ENCODE data around the gene WDR86. TPM values are rescaled to one million over a fixed set of nuclear protein-coding genes. Genes with fewer than 3 reads are reported as not detected.

The WDR86 gene
- total RNA-seq, 2 experiments from 2014 or later = 0.26 to 0.32 TPM

DNA sequence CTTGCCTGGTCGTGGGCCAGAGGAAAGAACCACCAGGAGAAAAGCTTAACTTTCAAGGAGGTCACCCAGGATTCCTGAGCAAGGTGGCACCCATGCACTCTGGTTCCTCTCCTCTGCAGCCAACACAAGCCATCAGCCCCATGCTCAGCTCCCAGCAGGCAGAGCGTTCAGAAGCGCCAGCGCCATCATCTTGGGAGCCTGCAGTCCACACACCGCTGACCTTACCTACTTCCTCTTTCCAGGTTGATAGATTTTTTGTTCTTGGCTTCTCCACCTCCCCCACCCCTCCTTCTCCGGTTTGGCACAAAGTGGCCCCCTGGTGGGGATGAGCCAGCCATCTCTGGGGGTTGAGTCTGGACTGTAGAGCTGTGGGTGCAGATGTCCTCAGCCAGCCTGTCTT lies 1.7 kb upstream of the WDR86 start:
- ChIA-PET CTCF (interaction anchor here (1.6 kb wide), 1 partner anchor 37 kb away, joined by 6 read pairs; no protein-coding TSS in a partner anchor), POLR2A (interaction anchor here (0.6 kb wide), 1 partner anchor 22 kb away, joined by 3 read pairs; no protein-coding TSS in a partner anchor)
- H3K4me1 Mint-ChIP-seq (ENCODE audit: low read depth) = peaks cover 10% of the 10 kb centered on the region
- H3K36me3 Mint-ChIP-seq (ENCODE audit: low read depth) = no peaks in the 10 kb centered on the region
- H3K27me3 Mint-ChIP-seq (ENCODE audit: low read depth) = peaks cover 58% of the 10 kb centered on the region
- no peaks in the 10 kb centered on the region for H3K9me3 Mint-ChIP-seq (ENCODE audit: insufficient read depth)
- H3K27ac Mint-ChIP-seq = no peak overlapping the region
- H3K4me3 Mint-ChIP-seq = no peak overlapping the region
- no peak for ATAC-seq
- no peak for DNase-seq

DNA sequence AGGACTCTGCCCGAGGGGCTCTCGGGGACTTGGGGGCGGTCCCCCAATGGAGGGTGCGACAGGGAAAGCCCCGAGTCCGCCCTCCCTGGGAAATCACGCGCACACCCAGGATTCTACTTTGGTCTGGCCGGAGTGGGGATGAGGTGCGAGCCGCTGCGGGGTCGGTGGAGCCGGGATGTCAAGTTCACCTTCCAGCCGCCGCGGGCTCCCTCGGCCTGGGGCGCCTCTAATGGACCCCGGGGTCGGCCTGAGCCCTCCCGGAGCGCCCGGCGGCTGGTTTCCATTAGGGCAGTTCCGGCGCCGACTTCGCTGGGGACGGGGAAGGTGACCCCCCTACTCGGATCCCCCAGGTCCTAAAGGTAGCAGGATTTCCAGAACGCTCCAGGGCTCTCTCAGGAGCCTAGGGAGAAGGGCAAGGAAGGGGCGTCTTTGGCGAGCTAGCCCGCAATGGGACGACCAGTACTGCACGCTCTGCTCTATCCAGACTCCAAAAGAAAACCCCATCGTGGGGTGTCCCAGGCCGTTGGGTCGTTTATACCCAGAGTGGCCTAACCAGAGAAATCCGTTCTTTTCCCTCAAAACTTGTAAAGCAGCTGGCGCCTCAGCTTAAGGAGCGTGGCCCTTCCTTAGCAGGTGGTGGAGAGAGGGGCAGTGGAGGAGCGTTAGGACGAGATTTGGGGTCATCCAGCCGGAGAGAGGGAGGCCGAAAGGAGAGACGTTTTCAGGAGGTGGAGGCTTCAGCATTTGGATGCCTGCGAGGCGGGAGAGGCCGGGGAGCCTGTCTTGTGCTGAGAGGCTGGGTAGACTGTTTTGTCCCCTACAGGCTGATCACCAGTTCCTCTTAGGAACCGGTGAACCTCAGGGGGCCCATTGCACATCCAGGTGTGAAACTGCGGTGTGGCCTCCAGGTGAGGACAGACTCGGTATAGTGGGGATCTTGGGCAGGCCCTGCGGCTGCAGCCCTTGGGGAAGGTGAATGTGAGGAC lies 860 bp upstream of the WDR86 start:
- no peaks in the 10 kb centered on the region for H3K36me3 Mint-ChIP-seq (ENCODE audit: low read depth)
- H3K4me3 Mint-ChIP-seq = no peak overlapping the region
- peaks cover 10% of the 10 kb centered on the region for H3K4me1 Mint-ChIP-seq (ENCODE audit: low read depth)
- H3K9me3 Mint-ChIP-seq (ENCODE audit: insufficient read depth) = no peaks in the 10 kb centered on the region
- H3K27me3 Mint-ChIP-seq (ENCODE audit: low read depth) = peaks cover 57% of the 10 kb centered on the region
- no peak overlapping the region for H3K27ac Mint-ChIP-seq
- CTCF ChIA-PET = interaction anchor here (1.6 kb wide), 1 partner anchor 37 kb away, joined by 6 read pairs; no protein-coding TSS in a partner anchor
- POLR2A ChIA-PET = interaction anchor here (0.5 kb wide), 1 partner anchor 31 kb away, joined by 4 read pairs; no protein-coding TSS in a partner anchor
- ATAC-seq = no peak
- DNase-seq = no peak

DNA sequence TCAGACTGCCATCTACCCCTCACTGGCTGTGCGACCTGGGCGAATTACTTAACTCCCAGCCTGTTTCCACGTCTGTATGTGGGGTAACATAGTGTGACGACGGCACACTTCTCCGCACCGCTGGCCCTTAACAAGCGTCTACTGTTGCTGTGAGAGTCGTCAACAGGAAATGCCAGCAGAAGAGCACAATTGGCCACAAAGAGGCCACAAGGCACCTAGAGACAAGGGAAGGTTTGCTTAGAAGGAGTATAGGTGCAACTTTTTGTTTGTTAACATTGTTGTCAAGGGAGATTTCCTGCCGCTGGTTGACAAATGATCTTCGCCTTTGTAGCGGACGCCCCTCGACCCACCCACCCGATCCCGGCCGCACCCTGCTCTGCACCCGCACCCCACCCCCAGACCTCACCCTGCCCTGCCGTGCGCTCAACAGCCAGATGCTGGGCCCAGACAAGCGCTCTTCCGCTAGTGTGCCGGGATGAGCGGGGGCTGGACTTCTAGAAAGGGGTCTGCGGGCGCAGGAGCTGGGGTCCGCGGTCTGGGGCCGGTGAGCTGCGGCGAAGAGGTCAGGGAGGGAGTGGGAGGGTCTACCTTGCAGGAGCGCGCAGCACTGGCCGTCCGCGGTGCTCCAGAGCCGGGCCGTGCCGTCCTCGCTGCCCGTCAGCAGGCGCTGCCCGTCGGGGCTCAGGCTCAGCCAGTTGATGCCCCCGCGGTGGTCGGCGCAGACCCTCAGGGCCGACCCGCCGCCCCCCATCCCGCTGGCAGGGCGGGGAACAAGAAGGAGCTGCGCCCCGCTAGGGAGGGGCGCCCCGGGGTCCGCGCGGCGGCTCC lies 785 bp downstream of the WDR86 start:
- peaks cover 13% of the 10 kb centered on the region for H3K4me1 Mint-ChIP-seq (ENCODE audit: low read depth)
- H3K4me3 Mint-ChIP-seq = peak overlapping the region; percentile 40
- H3K36me3 Mint-ChIP-seq (ENCODE audit: low read depth) = no peaks in the 10 kb centered on the region
- H3K27ac Mint-ChIP-seq = peak overlapping the region; percentile 54
- ChIA-PET CTCF (interaction anchor here (0.8 kb wide), 1 partner anchor 21 kb away, joined by 3 read pairs; no protein-coding TSS in a partner anchor), POLR2A (no interaction called here)
- ATAC-seq (peak; percentile 89), DNase-seq (peak; percentile 69)
- H3K27me3 Mint-ChIP-seq (ENCODE audit: low read depth) = peaks cover 46% of the 10 kb centered on the region
- no peaks in the 10 kb centered on the region for H3K9me3 Mint-ChIP-seq (ENCODE audit: insufficient read depth)

DNA sequence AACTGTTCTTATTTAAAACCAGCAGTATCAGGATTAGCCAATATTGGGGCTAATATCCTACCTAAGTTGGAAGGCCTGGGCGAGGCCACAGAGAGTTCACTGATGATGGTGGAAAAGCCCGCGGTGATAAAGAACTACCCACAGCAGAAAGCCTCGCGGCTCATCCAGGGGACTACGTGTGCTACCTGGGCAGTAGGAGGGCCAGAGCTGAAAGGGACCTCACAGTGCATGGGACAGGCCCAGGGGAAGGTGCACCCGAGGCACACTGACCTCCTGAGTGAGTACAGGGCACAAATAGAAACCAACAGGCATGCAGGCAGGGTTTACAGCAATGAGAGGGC lies 1.4 kb downstream of the WDR86 start:
- DNase-seq (no peak), ATAC-seq (no peak)
- ChIA-PET POLR2A (no interaction called here), CTCF (no interaction called here)
- H3K9me3 Mint-ChIP-seq (ENCODE audit: insufficient read depth) = no peaks in the 10 kb centered on the region
- H3K4me3 Mint-ChIP-seq = no peak overlapping the region
- H3K27me3 Mint-ChIP-seq (ENCODE audit: low read depth) = peaks cover 45% of the 10 kb centered on the region
- H3K27ac Mint-ChIP-seq = peak overlapping the region; percentile 28
- no peaks in the 10 kb centered on the region for H3K36me3 Mint-ChIP-seq (ENCODE audit: low read depth)
- peaks cover 15% of the 10 kb centered on the region for H3K4me1 Mint-ChIP-seq (ENCODE audit: low read depth)

DNA sequence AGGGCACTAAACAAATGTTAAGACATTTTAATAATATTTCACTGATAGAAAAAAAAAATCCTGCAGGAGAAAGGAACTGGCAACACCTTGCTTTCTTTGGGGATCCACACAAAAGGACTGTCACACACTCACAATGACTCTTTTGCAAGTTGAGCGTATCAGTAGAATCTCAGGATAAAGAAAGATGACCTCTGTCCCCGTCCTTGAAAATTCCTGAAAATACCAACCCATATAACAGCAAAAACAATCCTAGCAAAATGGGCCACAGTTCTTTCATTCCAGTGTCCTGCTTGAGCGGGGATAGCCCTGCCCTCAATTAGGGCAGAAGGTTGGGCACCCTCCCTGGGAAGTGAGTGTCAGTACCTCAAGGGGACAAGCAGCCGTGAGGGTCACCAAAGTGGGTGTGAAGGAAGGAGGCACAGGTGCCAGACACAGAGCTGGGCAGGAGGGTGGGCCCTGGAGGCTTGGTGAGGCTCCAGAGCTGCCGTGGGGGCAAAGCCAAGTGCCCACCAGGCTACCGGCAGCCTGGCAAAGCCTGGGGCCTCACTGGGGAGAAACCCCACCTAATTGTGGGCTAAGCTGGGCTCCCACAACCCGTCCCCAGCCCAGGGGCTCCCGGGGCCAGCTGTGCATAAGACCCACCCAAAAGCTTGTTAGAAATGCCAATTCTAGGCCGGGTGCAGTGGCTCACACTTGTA lies 2.8 kb downstream of the WDR86 start:
- H3K27ac Mint-ChIP-seq = no peak overlapping the region
- ChIA-PET CTCF (interaction anchor here (1.2 kb wide), 1 partner anchor 42 kb away, joined by 3 read pairs; no protein-coding TSS in a partner anchor), POLR2A (no interaction called here)
- H3K4me3 Mint-ChIP-seq = no peak overlapping the region
- no peaks in the 10 kb centered on the region for H3K9me3 Mint-ChIP-seq (ENCODE audit: insufficient read depth)
- no peaks in the 10 kb centered on the region for H3K36me3 Mint-ChIP-seq (ENCODE audit: low read depth)
- DNase-seq (no peak), ATAC-seq (no peak)
- peaks cover 32% of the 10 kb centered on the region for H3K27me3 Mint-ChIP-seq (ENCODE audit: low read depth)
- peaks cover 20% of the 10 kb centered on the region for H3K4me1 Mint-ChIP-seq (ENCODE audit: low read depth)

DNA sequence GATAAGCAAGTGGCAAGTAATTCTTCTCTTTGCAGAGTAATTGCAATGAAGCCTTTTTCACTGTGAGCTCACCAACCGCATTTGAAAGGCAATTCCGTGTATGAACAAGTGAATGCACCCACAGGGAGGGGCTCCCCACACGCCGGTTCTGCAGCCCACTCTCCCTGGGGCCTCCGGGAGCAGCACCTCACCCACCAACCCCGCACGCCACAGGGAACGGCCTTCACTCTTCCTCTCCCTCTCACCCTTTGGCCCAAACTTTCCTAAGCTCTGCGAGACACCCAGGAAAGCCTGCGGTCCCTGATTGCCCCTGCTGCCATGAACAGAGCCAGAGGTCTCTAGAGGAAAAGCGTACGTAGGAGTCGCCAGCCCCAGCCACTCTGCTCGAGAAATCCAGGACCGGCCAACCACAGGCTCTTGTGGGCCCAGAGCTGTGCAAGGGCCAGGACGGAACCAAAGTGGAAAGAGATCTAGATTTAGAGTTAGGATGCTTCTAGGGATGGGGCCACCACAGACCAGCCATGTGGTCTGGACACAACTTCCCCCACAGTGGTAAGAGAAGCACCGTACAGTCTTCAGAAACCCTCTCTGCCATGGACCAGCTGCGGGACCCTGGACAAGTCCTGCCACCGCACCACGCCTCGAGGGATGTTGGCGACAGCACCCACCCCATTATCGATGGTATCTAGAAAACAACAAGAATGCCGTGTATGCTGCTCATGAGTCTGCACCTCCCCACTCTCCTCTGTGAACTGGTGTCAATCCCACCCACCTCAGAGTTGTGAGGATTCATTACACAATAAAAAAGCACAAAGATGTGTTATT lies 3.6 kb downstream of the WDR86 start:
- ChIA-PET POLR2A (no interaction called here), CTCF (interaction anchor here (1.2 kb wide), 1 partner anchor 43 kb away, joined by 3 read pairs; no protein-coding TSS in a partner anchor)
- peaks cover 24% of the 10 kb centered on the region for H3K27me3 Mint-ChIP-seq (ENCODE audit: low read depth)
- no peak overlapping the region for H3K27ac Mint-ChIP-seq
- peaks cover 20% of the 10 kb centered on the region for H3K4me1 Mint-ChIP-seq (ENCODE audit: low read depth)
- no peak overlapping the region for H3K4me3 Mint-ChIP-seq
- no peak for ATAC-seq
- H3K9me3 Mint-ChIP-seq (ENCODE audit: insufficient read depth) = no peaks in the 10 kb centered on the region
- H3K36me3 Mint-ChIP-seq (ENCODE audit: low read depth) = no peaks in the 10 kb centered on the region
- no peak for DNase-seq

DNA sequence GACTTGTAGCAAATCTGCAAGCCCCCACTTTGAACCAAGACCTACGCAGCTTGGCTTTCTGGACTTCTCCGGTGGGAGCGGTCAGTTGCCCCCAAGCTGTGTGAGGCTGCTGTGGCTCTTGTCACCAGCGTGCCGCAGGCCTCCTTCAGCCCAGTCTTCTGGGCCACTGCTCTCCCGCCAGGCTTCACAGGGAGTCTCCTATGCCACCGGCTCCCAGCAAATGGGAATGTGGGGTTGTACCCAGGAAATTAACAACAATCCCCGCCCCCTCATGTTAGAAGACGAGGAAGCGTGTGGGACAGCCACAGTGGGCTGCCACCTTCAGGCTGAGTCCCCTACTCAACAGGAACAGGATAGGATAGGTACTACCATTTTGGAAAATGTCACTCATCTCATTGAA lies 4.2 kb downstream of the WDR86 start:
- Mint-ChIP-seq H3K36me3 (ENCODE audit: low read depth) (no peaks in the 10 kb centered on the region), H3K27ac (no peak overlapping the region), H3K4me3 (no peak overlapping the region), H3K4me1 (ENCODE audit: low read depth) (peaks cover 20% of the 10 kb centered on the region), H3K27me3 (ENCODE audit: low read depth) (peaks cover 17% of the 10 kb centered on the region), H3K9me3 (ENCODE audit: insufficient read depth) (no peaks in the 10 kb centered on the region)
- ChIA-PET CTCF (interaction anchor here (1.2 kb wide), 1 partner anchor 44 kb away, joined by 3 read pairs; no protein-coding TSS in a partner anchor), POLR2A (no interaction called here)
- DNase-seq (no peak), ATAC-seq (no peak)

DNA sequence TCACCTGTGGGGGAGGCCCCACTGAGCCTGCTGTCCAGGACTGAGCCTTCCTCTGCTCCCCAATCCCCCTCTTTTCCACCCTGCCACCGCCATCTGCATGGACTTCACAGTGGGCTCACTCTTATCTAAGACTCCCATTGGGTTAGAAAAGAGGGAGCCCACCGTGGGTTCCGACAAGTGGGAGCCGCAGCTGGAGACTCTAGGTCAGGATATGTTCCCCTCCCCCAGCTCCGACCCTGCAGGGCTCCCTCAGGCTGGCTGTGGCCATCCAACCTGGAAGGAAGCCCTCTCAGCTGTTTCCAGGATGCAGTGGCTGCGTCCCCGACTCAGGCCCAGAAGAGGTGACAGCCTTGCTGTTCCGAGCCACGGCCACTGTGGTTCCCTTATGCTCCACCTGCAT lies 4.8 kb downstream of the WDR86 start:
- CTCF ChIA-PET = no interaction called here
- H3K27me3 Mint-ChIP-seq (ENCODE audit: low read depth) = peaks cover 13% of the 10 kb centered on the region

DNA sequence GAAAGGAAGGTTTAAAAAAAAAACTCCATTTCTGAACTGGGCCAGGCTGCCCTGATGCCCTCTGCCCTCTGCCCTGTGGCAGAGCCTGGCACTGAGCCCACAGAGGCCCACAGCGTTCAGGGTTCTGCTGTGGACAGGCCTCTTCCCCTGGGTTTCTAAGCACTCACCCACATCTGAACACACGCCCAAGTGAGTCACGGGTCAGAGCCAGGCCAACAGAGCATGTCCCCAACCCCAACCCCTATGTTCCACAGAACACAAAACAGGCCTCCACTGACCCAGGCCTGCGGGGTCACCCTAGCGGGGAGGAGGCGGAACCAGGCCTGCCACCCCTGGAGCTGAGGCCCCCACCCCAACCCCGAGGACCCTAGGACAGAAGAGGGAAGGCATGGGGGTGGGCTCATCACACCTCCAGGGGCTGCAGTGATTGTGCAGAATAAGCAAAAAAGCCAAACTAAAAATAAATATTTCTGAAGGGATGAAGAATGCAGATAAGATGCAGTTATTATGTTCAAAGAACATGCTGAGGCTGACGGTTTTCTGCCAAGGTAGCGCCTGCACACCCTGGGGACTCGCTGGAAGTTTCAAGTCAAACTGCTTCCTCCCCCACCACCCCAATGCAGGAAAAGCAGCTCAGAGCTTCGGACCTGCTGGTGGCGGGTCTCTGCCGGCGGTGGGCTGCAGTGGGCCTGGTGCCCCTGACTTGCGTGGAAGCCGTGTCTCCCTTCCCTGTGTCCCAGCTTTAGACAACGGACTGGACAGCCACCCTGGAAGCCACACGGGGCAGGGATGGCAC lies 5.4 kb downstream of the WDR86 start:
- POLR2A ChIA-PET = no interaction called here
- Mint-ChIP-seq H3K36me3 (ENCODE audit: low read depth) (no peaks in the 10 kb centered on the region), H3K27ac (no peak overlapping the region), H3K27me3 (ENCODE audit: low read depth) (peaks cover 13% of the 10 kb centered on the region), H3K4me1 (ENCODE audit: low read depth) (peaks cover 20% of the 10 kb centered on the region), H3K9me3 (ENCODE audit: insufficient read depth) (no peaks in the 10 kb centered on the region), H3K4me3 (no peak overlapping the region)
- ATAC-seq (no peak), DNase-seq (no peak)
- CTCF ChIA-PET = interaction anchor here (1.1 kb wide), 1 partner anchor 44 kb away, joined by 3 read pairs; no protein-coding TSS in a partner anchor

More for the DNA sequence above, 4.8 kb downstream of the WDR86 start:
- POLR2A ChIA-PET = no interaction called here
- Mint-ChIP-seq H3K4me1 (ENCODE audit: low read depth) (peaks cover 20% of the 10 kb centered on the region), H3K27ac (no peak overlapping the region), H3K36me3 (ENCODE audit: low read depth) (no peaks in the 10 kb centered on the region), H3K9me3 (ENCODE audit: insufficient read depth) (no peaks in the 10 kb centered on the region), H3K4me3 (no peak overlapping the region)
- ATAC-seq (no peak), DNase-seq (no peak)

DNA sequence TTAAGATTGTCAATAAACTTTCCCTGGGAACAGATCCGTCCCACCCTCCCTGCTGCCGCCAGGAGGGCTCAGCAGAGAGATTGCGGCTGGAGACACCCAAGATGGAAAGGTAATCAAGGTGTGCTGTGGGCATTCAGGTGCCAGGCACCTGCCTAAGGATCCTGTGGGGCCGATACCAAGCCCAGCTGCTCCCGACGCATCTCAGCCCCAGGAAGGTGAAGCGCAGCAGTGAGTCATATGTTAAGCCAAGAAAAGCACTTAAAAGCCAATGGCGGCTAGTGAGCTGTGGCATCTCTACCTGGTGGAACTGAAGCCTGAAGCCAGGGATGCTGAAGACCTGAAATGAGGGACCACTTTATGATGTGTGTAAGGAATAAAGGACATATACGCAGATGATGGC lies 6.1 kb downstream of the WDR86 start:
- H3K4me3 Mint-ChIP-seq = no peak overlapping the region
- DNase-seq (no peak), ATAC-seq (no peak)
- H3K4me1 Mint-ChIP-seq (ENCODE audit: low read depth) = peaks cover 15% of the 10 kb centered on the region
- no peaks in the 10 kb centered on the region for H3K9me3 Mint-ChIP-seq (ENCODE audit: insufficient read depth)
- ChIA-PET POLR2A (no interaction called here), CTCF (interaction anchor here (1.1 kb wide), 1 partner anchor 44 kb away, joined by 3 read pairs; no protein-coding TSS in a partner anchor)
- H3K27me3 Mint-ChIP-seq (ENCODE audit: low read depth) = peaks cover 9% of the 10 kb centered on the region
- no peaks in the 10 kb centered on the region for H3K36me3 Mint-ChIP-seq (ENCODE audit: low read depth)
- peak overlapping the region; percentile 49 for H3K27ac Mint-ChIP-seq

Data from activated CD8-positive, alpha-beta T cell treated with anti-CD3 and anti-CD28 coated beads, Interleukin-2, amount 10 ng/mL, durations not matched to agents 7 days and 5 days (primary cell).